ENCODE data around the gene DLX2. TPM values are rescaled to one million over a fixed set of nuclear protein-coding genes. Genes with fewer than 3 reads are reported as not detected.

DLX2 gene
- total and polyA plus RNA-seq, 2 of the 13 experiments (the other 11 are each of a cell fraction or from before 2014, with no cell fraction given), result 0.07 to 0.15 TPM

GRCh38 chr2:172079416-172079815, 23.3 kb downstream of the DLX2 start:
- Histone ChIP-seq H3K36me3 (replicated peaks in 1 of 2; ENCODE audit: control insufficient read depth in 1 of 2, insufficient read depth in 2 of 2, low read length in 2 of 2) (no peaks in the 10 kb centered on the region), H3K9me3 (ENCODE audit: low read length) (no peaks in the 10 kb centered on the region), H3K27ac (ENCODE audit: extremely low read length, insufficient read depth, low read length) (no peak overlapping the region), H3K4me3 (replicated peaks in 1 of 3; ENCODE audit: insufficient read depth in 1 of 3, low read depth in 2 of 3, low read length in 3 of 3) (no peak overlapping the region), H3K4me2 (ENCODE audit: low read depth, low read length) (no peak overlapping the region), H4K20me1 (ENCODE audit: insufficient read depth, low read length) (no peaks in the 10 kb centered on the region), H3K9ac (ENCODE audit: insufficient read depth, low read depth, low read length) (no peak overlapping the region), H3K27me3 (ENCODE audit: control insufficient read depth in 1 of 2, insufficient read depth in 2 of 2, low read length in 2 of 2) (peaks cover 7 to 34% of the 10 kb centered on the region in 2 experiments; a peak in 4 of 5 replicates), H3K79me2 (ENCODE audit: insufficient read depth, low read length) (no peaks in the 10 kb centered on the region), H2AFZ (ENCODE audit: low read length) (no peak overlapping the region), H3K4me1 (ENCODE audit: insufficient read depth, low read length) (peaks cover 45% of the 10 kb centered on the region)
- ChIA-PET CTCF (ENCODE audit: low intra/inter-chr PET ratio, low total read pairs) (no interaction called here), POLR2A (no interaction called here)
- WGBS (ENCODE audit: low lambda C conversion rate), result 76% methylated on average over 5 of the region's 5 CpGs
- BruUV-seq (replicated peaks), result no TSS peak
- no peak for FAIRE-seq
- intact Hi-C loops (cut with micrococcal nuclease; ENCODE audit: unreplicated experiment), result no loop called here
- DNase-seq (ENCODE audit: low spot score), result no peak
- no peak for TF ChIP-seq TCF12 (IDR thresholded peaks at IDR 0.05)
- TF ChIP-seq TCF12 (CRISPR knock-in tag; IDR thresholded peaks at IDR 0.05), result no peak
- no peak for TF ChIP-seq NCOA2 (CRISPR knock-in tag; IDR thresholded peaks at IDR 0.05)
- TF ChIP-seq SIX1 (CRISPR knock-in tag; IDR thresholded peaks at IDR 0.05; ENCODE audit: borderline replicate concordance), result no peak
- TF ChIP-seq, protein P1, sequence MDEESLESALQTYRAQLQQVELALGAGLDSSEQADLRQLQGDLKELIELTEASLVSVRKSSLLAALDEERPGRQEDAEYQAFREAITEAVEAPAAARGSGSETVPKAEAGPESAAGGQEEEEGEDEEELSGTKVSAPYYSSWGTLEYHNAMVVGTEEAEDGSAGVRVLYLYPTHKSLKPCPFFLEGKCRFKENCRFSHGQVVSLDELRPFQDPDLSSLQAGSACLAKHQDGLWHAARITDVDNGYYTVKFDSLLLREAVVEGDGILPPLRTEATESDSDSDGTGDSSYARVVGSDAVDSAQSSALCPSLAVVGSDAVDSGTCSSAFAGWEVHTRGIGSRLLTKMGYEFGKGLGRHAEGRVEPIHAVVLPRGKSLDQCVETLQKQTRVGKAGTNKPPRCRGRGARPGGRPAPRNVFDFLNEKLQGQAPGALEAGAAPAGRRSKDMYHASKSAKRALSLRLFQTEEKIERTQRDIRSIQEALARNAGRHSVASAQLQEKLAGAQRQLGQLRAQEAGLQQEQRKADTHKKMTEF (CRISPR knock-in tag; IDR thresholded peaks at IDR 0.05), result no peak
- TF ChIP-seq, protein P2, sequence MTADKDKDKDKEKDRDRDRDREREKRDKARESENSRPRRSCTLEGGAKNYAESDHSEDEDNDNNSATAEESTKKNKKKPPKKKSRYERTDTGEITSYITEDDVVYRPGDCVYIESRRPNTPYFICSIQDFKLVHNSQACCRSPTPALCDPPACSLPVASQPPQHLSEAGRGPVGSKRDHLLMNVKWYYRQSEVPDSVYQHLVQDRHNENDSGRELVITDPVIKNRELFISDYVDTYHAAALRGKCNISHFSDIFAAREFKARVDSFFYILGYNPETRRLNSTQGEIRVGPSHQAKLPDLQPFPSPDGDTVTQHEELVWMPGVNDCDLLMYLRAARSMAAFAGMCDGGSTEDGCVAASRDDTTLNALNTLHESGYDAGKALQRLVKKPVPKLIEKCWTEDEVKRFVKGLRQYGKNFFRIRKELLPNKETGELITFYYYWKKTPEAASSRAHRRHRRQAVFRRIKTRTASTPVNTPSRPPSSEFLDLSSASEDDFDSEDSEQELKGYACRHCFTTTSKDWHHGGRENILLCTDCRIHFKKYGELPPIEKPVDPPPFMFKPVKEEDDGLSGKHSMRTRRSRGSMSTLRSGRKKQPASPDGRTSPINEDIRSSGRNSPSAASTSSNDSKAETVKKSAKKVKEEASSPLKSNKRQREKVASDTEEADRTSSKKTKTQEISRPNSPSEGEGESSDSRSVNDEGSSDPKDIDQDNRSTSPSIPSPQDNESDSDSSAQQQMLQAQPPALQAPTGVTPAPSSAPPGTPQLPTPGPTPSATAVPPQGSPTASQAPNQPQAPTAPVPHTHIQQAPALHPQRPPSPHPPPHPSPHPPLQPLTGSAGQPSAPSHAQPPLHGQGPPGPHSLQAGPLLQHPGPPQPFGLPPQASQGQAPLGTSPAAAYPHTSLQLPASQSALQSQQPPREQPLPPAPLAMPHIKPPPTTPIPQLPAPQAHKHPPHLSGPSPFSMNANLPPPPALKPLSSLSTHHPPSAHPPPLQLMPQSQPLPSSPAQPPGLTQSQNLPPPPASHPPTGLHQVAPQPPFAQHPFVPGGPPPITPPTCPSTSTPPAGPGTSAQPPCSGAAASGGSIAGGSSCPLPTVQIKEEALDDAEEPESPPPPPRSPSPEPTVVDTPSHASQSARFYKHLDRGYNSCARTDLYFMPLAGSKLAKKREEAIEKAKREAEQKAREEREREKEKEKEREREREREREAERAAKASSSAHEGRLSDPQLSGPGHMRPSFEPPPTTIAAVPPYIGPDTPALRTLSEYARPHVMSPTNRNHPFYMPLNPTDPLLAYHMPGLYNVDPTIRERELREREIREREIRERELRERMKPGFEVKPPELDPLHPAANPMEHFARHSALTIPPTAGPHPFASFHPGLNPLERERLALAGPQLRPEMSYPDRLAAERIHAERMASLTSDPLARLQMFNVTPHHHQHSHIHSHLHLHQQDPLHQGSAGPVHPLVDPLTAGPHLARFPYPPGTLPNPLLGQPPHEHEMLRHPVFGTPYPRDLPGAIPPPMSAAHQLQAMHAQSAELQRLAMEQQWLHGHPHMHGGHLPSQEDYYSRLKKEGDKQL (CRISPR knock-in tag; IDR thresholded peaks at IDR 0.05; ENCODE audit: low read depth), result no peak
- no peak for TF ChIP-seq ZNF576 (CRISPR knock-in tag; IDR thresholded peaks at IDR 0.05)
- TF ChIP-seq IKZF5 (CRISPR knock-in tag; IDR thresholded peaks at IDR 0.05), result no peak
- no peak for TF ChIP-seq KDM5A (IDR thresholded peaks at IDR 0.05; ENCODE audit: borderline replicate concordance, low read length)
- no peak for TF ChIP-seq ZNF484 (CRISPR knock-in tag; IDR thresholded peaks at IDR 0.05; ENCODE audit: borderline replicate concordance, low read depth)
- no peak for TF ChIP-seq RXRA (CRISPR knock-in tag; IDR thresholded peaks at IDR 0.05)
- in situ Hi-C loops (cut with HindIII; ENCODE audit: extremely low pct_ligation_motif_present, low pct_unique_long_range_greater_than_20kb), result no loop called here
- ATAC-seq, result no peak
